HepG2 (cell line): ENCODE measurements around the gene CDC42EP1. TPM values are rescaled to one million over a fixed set of nuclear protein-coding genes. Genes with fewer than 3 reads are reported as not detected.
A peak's percentile ranks its signal among the peaks of the same experiment; 100 is the strongest.

Experiments used
- BATF2 ChIP-seq: sonication (generic); formaldehyde crosslinking; IDR thresholded peaks from 2 replicates; pipeline ENCODE4 v1.8.0; 2022; ENCODE audit warnings: mild to moderate bottlenecking, missing genetic modification reagents, moderate library complexity
- CTCF ChIP-seq: sonication (generic); formaldehyde crosslinking; IDR thresholded peaks from 2 replicates; pipeline ENCODE4 v1.5.0; 2020; ENCODE audit warnings: mild to moderate bottlenecking, missing genetic modification reagents, moderate library complexity
- DBP ChIP-seq: sonication (generic); formaldehyde crosslinking; IDR thresholded peaks from 2 replicates; pipeline ENCODE4 v1.4.0; 2020; ENCODE audit warnings: missing genetic modification reagents; ENCODE audit errors: not compliant biosample characterization
- DPF2 ChIP-seq: sonication (generic); formaldehyde crosslinking; IDR thresholded peaks from 2 replicates; pipeline ENCODE4 v1.4.0; 2020; ENCODE audit warnings: mild to moderate bottlenecking, low read depth, missing genetic modification reagents, borderline replicate concordance
- GMEB2 ChIP-seq: IDR thresholded peaks from 2 replicates; pipeline ENCODE4 v1.6.1; 2016; ENCODE audit warnings: missing biosample characterization, missing genetic modification reagents, low read depth
- HOMEZ ChIP-seq: IDR thresholded peaks from 2 replicates; pipeline ENCODE4 v1.6.1; 2016; ENCODE audit warnings: low read depth
- NCOA5 ChIP-seq: sonication (generic); formaldehyde crosslinking; IDR thresholded peaks from 2 replicates; pipeline ENCODE4 v1.4.0; 2020; ENCODE audit warnings: missing genetic modification reagents
- PHB2 ChIP-seq: fragments of 450-650 bp; IDR thresholded peaks from 2 replicates; pipeline ENCODE4 v1.6.1; 2018; ENCODE audit not compliant: partially characterized antibody
- RAD51 ChIP-seq: fragments of 450-650 bp; IDR thresholded peaks from 2 replicates; pipeline ENCODE4 v1.6.1; 2016; ENCODE audit warnings: borderline replicate concordance
- RFX1 ChIP-seq: fragments of 450-650 bp; IDR thresholded peaks from 2 replicates; pipeline ENCODE4 v1.6.1; 2017
- RFXANK ChIP-seq: IDR thresholded peaks from 2 replicates; pipeline ENCODE4 v1.6.1; 2016
- SP4 ChIP-seq: sonication (generic); formaldehyde crosslinking; IDR thresholded peaks from 2 replicates; pipeline ENCODE4 v1.8.1; 2023; ENCODE audit warnings: mild to moderate bottlenecking, missing genetic modification reagents
- TCF7 ChIP-seq: sonication (generic); IDR thresholded peaks from 2 replicates; pipeline ENCODE4 v1.6.1; 2016; ENCODE audit warnings: antibody characterized with exemption, low read depth
- TIGD3 ChIP-seq: sonication (generic); formaldehyde crosslinking; IDR thresholded peaks from 2 replicates; pipeline ENCODE4 v1.5.1; 2020; ENCODE audit warnings: mild to moderate bottlenecking, missing genetic modification reagents, borderline replicate concordance
- ZKSCAN5 ChIP-seq: sonication (generic); formaldehyde crosslinking; IDR thresholded peaks from 2 replicates; pipeline ENCODE4 v1.5.1; 2020; ENCODE audit warnings: mild to moderate bottlenecking, missing genetic modification reagents
- ZNF20 ChIP-seq: sonication (generic); formaldehyde crosslinking; IDR thresholded peaks from 2 replicates; pipeline ENCODE4 v1.4.0; 2020; ENCODE audit warnings: mild to moderate bottlenecking, moderate library complexity, missing genetic modification reagents
- ZNF230 ChIP-seq: sonication (generic); formaldehyde crosslinking; IDR thresholded peaks from 2 replicates; pipeline ENCODE4 v1.4.0; 2020; ENCODE audit warnings: mild to moderate bottlenecking, missing genetic modification reagents
- ZNF557 ChIP-seq: sonication (generic); formaldehyde crosslinking; IDR thresholded peaks from 2 replicates; pipeline ENCODE4 v1.4.0; 2020; ENCODE audit warnings: missing genetic modification reagents
- ZNF605 ChIP-seq: sonication (generic); formaldehyde crosslinking; IDR thresholded peaks from 2 replicates; pipeline ENCODE4 v1.8.0; 2022; ENCODE audit warnings: mild to moderate bottlenecking, missing genetic modification reagents
- ZNF720 ChIP-seq: sonication (generic); formaldehyde crosslinking; IDR thresholded peaks from 2 replicates; pipeline ENCODE4 v1.4.0; 2020; ENCODE audit warnings: missing genetic modification reagents
- ZSCAN5A ChIP-seq: sonication (generic); formaldehyde crosslinking; IDR thresholded peaks from 2 replicates; pipeline ENCODE4 v1.8.0; 2022; ENCODE audit warnings: mild to moderate bottlenecking, missing genetic modification reagents, borderline replicate concordance
- polyA plus RNA-seq, 8 experiments: library from polyadenylated mRNA; depleted of rRNA in 3 of 8; stranded (reverse) in 7 of 8; unstranded in 1 of 8; fragments of >200 nt; fragmentation: Illumina TruSeq in 4 of 8; extraction: Trizol in 4 of 8; gene quantifications; 2 replicates each; pipeline versions ENCODE4 v1.2.1 to v1.2.3, GENCODE V29; 2011 to 2016; ENCODE audit warnings: low read depth in 4 of 8, missing spikeins in 1 of 8, mixed read lengths in 1 of 8; ENCODE audit not compliant: insufficient read depth in 1 of 8
- total RNA-seq, 5 experiments: library from RNA; depleted of rRNA; stranded (reverse); fragments of >200 nt; fragmentation: Illumina TruSeq; extraction: Trizol; gene quantifications; 2 replicates each; pipeline ENCODE4 v1.2.3, GENCODE V29; 2016; ENCODE audit warnings: low read depth in 1 of 5

Gene CDC42EP1
- total and polyA plus RNA-seq, 2 of the 13 experiments (the other 11 are each of a cell fraction or from before 2014, with no cell fraction given): 17.1 to 29.5 TPM

- TF ChIP-seq HOMEZ (no peak), TIGD3 (CRISPR knock-in tag) (0 out of 2 replicates have a peak, but pooled peaks have one; percentile 16), ZKSCAN5 (CRISPR knock-in tag) (no peak), DPF2 (no peak; the same call in 1 of the 2 replicates), RFXANK (no peak), ZSCAN5A (CRISPR knock-in tag) (no peak), SP4 (CRISPR knock-in tag) (peak; percentile 56; the same call in 1 of the 2 replicates), TCF7 (no peak), ZNF720 (CRISPR knock-in tag) (no peak), NCOA5 (no peak), ZNF605 (CRISPR knock-in tag) (peak; percentile 87), ZNF20 (CRISPR knock-in tag) (no peak), GMEB2 (CRISPR knock-in tag) (no peak), RAD51 (no peak), PHB2 (no peak), BATF2 (CRISPR knock-in tag) (no peak), DBP (CRISPR knock-in tag) (no peak), ZNF557 (CRISPR knock-in tag) (peak; percentile 73; the same call in 1 of the 2 replicates), ZNF230 (CRISPR knock-in tag) (peak; percentile 69; the same call in 1 of the 2 replicates), RFX1 (no peak), CTCF (CRISPR knock-in tag) (peak; percentile 97)
Measured at GRCh38 chr22:37561212-37562048, 1.1 kb downstream of the CDC42EP1 start (continued).
